ENCODE results near the gene LILRB2.

Gene LILRB2

GRCh38 chr19:54262066-54262465, 18.8 kb downstream of the LILRB2 start:
- TF ChIP-seq CTCF (IDR thresholded peaks at IDR 0.05; ENCODE audit: low read depth, low read length) = no peak
- DNase-seq (ENCODE audit: low read depth in 2 of 2) = no peak
- H3K4me3 ChIP-seq (replicated peaks in 1 of 2; ENCODE audit: low read depth in 2 of 2, low read length in 2 of 2) = no peak overlapping the region

- TF ChIP-seq CTCF (IDR thresholded peaks at IDR 0.05; ENCODE audit: low read depth, low read length) = no peak
- no peak within 1 kb of the TSS for H3K4me3 ChIP-seq (replicated peaks in 1 of 2; ENCODE audit: low read depth in 2 of 2, low read length in 2 of 2)
- DNase-seq (ENCODE audit: low read depth in 2 of 2) = no peak
Observed at GRCh38 chr19:54257116-54257480, 23.8 kb downstream of the LILRB2 start, which contains the start of gene LILRB5. Gene LILRB5 (minus strand): TSS chr19:54257273. CDS start chr19:54257193, 80 bp downstream.

GRCh38 chr19:54256250-54257115, 24.4 kb downstream of the LILRB2 start:
- DNase-seq (ENCODE audit: low read depth in 2 of 2) = no peak
- TF ChIP-seq CTCF (IDR thresholded peaks at IDR 0.05; ENCODE audit: low read depth, low read length) = no peak
- H3K4me3 ChIP-seq (replicated peaks in 1 of 2; ENCODE audit: low read depth in 2 of 2, low read length in 2 of 2) = no peak overlapping the region

DNA sequence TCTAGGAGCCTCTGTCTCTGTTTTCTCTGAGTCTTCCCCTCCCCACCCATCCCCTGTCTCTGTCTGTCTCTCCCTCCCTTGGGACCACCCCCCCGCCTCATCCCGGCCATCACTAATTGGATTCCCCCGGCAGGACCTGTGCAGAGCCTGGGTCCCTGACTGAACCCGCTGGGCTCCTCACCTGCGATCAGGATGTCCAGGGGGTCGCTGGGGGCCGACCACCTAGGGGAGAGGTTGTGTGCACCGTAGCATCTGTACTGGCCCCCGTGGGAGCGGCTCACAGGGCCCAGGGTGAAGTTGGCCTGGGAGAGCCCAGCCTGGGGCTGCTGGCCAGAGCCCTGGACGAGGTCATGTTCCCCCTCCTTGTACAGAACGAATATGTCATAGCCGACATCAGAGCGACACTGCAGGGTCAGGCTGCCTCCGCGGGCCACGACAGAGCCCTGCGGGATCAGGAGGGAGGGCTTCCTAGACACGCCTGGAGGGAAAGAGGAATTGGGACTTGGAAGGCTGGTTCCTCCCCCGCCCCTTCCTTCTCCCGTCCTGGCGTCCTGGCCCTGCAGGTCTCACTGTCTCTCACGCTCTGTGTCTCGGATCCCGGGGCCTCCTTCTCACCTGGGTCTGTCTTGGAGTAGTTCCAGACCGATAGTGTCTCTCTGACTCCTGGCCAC, 25.7 kb downstream of the LILRB2 start:
- DNase-seq (ENCODE audit: low read depth in 2 of 2) = no peak
- TF ChIP-seq CTCF (IDR thresholded peaks at IDR 0.05; ENCODE audit: low read depth, low read length) = no peak
- H3K4me3 ChIP-seq (replicated peaks in 1 of 2; ENCODE audit: low read depth in 2 of 2, low read length in 2 of 2) = no peak overlapping the region

- no peak for TF ChIP-seq CTCF (IDR thresholded peaks at IDR 0.05; ENCODE audit: low read depth, low read length)
- DNase-seq (ENCODE audit: low read depth in 2 of 2) = no peak
- H3K4me3 ChIP-seq (replicated peaks in 1 of 2; ENCODE audit: low read depth in 2 of 2, low read length in 2 of 2) = no peak overlapping the region
Observed at GRCh38 chr19:54254195-54254906, 26.6 kb downstream of the LILRB2 start.

DNA sequence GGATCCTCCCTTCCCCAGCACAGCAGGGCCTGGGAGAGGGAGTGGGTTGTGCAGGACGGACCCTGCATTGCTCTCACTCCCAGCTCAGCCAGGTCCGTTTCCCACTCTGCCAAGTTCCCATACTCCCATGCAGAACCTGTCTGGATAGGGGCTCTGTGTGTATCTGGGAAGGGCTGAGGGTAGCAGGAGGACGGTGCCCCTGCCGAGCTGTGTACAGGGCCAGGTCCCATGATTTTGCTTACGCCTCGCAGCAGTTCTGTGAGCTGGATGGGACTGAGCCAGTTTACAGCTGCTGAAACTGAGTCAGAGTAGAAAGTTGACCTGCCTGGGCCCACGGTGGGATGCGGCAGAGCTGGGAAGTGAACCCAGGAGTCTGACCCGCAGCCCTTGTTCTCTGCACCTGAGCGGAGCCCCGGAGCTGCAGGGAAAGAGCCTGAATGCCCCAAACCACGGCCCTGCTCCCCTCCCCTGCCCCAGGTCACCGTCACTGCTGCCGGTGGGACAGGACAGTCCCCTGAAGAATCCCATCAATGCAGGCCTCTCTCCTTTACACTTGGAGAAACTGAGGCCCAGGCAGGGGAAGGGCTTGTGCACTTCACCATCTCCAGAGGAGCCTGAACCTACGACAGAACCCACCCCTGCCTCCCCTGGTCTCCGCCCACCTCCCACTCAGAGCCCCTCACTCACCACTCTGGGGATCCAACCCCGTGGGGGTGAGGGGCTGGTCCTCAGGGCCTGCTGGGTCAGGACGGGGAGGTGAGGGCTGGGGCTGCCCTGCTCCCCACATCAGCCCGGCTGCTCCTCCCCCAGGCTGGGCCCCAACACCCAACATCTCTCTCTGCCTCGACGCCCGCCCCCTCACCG, 27.3 kb downstream of the LILRB2 start:
- H3K4me3 ChIP-seq (replicated peaks in 1 of 2; ENCODE audit: low read depth in 2 of 2, low read length in 2 of 2) = no peak overlapping the region
- no peak for DNase-seq (ENCODE audit: low read depth in 2 of 2)
- TF ChIP-seq CTCF (IDR thresholded peaks at IDR 0.05; ENCODE audit: low read depth, low read length) = no peak
